GM18505 (cell line): Measurements from ENCODE around the gene VWDE.
"Not testable (repeated sequence)": the region's sequence is repeated elsewhere in the genome, so short reads cannot be mapped to it uniquely, and the experiment has no call there.

Source experiments
- ATAC-seq: cut with Tn5 transposase; IDR thresholded peaks from one replicate; pipeline ENCODE4 v1.9.1; 2021; ENCODE audit not compliant: unreplicated experiment
- POLR2A ChIP-seq: IDR thresholded peaks from 4 replicates; pipeline ENCODE4 v1.6.1; 2011; ENCODE audit warnings: borderline replicate concordance; ENCODE audit not compliant: insufficient read depth, insufficient read length; ENCODE audit errors: extremely low read depth

The VWDE gene

DNA sequence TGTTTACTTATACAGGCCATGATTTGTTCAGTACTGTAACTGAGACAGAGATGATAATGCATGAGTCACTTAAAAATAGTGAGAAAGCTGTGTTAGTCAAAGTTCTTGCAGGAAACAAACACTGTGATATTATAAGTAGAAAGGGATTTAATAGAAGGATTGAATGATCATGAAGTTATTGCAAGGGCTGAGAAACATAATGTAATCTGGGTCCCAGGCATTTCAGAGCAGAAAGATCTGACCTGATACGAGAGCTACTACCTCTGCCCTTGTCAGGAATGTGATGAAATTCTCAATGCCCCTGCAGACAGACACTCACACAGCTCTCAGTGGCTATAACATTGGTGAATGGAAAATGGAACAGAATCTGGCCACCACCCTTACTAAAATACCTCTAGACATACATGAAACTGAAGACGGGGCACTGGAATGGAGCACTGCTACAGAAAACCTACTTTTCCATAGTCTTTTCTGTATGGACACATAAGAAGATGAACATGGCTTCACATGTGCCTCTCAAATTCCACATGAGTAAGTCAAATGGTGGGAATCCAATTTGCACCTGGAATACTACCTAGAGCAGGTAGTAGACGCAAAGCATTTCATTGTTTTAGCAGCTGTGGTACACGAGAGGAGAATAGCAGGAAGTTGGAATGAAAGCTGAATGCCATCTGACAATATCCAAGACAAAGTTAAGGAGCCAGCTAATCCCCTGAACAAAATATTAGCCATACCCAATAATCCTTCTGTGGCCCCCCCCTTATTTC is 19.1 kb upstream of the VWDE start:
- ATAC-seq = no peak
- no peak for TF ChIP-seq POLR2A

- TF ChIP-seq POLR2A = no peak
- ATAC-seq = no peak
Observed at GRCh38 chr7:12418452-12418851, 14.8 kb upstream of the VWDE start.

GRCh38 chr7:12415072-12415471 is 11.4 kb upstream of the VWDE start:
- no peak for TF ChIP-seq POLR2A

DNA sequence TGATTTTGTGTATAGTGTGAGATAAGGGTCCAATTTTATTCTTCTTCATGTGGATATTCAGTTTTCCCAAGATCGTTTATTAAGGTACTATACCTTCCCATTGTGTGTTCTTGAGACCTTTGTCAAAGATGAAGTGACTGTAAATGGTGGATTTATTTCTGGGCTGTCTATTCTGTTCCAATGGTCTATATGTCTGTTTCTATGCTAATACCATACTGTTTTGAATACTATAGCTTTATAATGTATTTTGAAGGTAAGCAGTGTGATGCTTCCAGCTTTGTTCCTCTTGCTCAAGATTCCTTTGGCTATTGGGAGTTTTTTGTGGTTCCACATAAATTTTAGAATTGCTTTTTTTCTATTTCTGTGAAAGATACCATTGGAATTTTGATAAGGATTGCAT is 8.7 kb upstream of the VWDE start:
- no peak for ATAC-seq

More at GRCh38 chr7:12415072-12415471, 11.4 kb upstream of the VWDE start:
- ATAC-seq = no peak

DNA sequence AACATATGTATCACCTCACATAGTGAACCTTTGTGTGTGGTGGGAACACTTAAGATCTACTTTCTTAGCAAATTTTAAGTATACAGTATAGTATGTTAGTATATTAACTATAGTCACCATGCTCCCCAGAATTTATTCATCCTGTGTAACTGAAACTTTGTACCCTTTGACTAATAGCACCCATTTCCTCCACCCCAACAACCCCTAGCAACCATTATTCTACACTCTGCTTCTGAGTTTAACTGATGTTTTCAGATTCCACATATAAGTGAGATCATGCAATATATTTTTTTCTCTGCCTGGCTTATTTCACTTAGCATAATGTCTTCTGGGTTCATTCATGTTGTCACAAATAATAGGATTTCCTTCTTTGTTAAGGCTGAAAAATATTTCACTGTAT is 6.9 kb upstream of the VWDE start:
- no peak for ATAC-seq
- no peak for TF ChIP-seq POLR2A

More for the DNA sequence above, 8.7 kb upstream of the VWDE start:
- TF ChIP-seq POLR2A = no peak

GRCh38 chr7:12409097-12409711 is 5.5 kb upstream of the VWDE start:
- TF ChIP-seq POLR2A = no peak
- no peak for ATAC-seq

DNA sequence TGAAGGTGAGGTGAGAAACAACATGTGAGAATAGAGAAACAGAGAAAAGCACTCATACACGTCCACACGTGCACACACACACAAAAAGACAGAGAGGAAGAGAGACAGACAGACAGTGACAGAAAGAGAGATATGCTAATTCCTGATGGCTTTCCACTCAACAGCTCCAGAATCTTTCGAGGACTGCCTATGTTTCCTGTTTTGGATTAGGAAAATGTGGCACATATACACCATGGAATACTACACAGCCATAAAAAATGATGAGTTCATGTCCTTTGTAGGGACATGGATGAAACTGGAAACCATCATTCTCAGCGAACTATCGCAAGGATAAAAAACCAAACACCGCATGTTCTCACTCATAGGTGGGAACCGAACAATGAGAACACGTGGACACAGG is 4.0 kb upstream of the VWDE start:
- ATAC-seq = not testable (repeated sequence)

GRCh38 chr7:12402365-12402725 is 1.3 kb downstream of the VWDE start:
- TF ChIP-seq POLR2A = no peak
- ATAC-seq = no peak

- no peak for TF ChIP-seq POLR2A
- ATAC-seq = no peak
Observed at GRCh38 chr7:12401538-12402364, 1.9 kb downstream of the VWDE start.

- no peak for TF ChIP-seq POLR2A
- ATAC-seq = no peak
Observed at GRCh38 chr7:12398186-12398585, 5.5 kb downstream of the VWDE start.

DNA sequence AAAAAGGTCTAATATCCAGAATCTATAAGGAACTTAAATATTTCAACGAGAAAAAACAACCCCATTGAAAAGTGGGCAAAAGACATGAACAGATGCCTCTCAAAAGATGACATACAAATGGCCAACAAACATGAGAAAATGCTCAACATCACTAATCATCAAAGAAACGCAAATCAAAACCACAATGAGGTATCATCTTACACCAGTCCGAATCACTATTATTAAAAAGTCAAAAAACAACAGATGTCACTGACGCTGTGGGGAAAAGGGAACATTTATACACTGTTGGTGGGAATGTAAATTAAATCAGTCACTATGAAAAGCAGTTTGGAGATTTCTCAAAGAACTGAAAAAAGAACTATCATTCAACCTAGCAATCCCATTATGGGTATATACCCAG is 6.0 kb downstream of the VWDE start:
- no peak for TF ChIP-seq POLR2A

DNA sequence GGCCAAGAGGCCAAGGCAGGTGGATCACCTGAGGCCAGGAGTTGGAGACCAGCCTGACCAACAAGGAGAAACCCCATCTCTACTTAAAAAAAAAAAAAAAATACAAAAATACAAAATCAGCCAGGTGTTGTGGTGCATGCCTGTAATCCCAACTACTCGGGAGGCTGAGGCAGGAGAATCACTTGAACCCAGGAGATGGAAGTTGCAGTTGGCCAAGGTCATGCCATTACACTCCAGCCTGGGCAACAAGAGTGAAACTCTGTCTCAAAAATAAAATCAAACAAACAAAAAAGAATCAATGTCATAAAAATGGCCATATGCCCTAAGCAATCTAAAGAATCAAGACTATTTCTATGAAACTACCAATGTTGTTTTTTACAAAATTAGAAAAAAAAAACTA is 7.0 kb downstream of the VWDE start:
- ATAC-seq = not testable (repeated sequence)

More for the DNA sequence above, 6.0 kb downstream of the VWDE start:
- ATAC-seq = no peak

GRCh38 chr7:12391922-12392615 is 11.6 kb downstream of the VWDE start:
- ATAC-seq = no peak
- no peak for TF ChIP-seq POLR2A

GRCh38 chr7:12389089-12389700 is 14.5 kb downstream of the VWDE start:
- no peak for TF ChIP-seq POLR2A
- peak; percentile 95 for ATAC-seq

DNA sequence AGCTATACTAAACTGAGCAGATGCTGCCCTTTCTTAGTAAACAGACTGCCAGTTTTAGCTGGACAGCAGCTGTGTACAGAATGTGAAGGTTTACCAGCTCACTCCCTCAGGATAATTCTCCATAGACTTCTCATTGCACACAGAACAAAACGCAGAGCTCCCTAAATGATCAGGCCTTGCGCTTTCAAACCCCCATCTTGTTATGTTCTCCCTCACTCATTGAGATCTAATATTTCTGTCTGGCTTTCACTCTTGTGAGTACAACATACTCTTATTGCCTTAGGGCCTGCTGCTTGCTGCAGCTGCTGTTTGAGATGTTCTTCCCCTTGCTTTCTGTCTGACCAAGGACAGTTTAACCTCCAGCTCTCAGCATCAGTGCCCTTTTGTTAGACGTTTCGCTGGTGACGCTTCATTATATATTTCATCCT is 17.3 kb downstream of the VWDE start:
- no peak for ATAC-seq
- no peak for TF ChIP-seq POLR2A
